ENCODE measurements around the gene CARD10.

CARD10 gene

DNA sequence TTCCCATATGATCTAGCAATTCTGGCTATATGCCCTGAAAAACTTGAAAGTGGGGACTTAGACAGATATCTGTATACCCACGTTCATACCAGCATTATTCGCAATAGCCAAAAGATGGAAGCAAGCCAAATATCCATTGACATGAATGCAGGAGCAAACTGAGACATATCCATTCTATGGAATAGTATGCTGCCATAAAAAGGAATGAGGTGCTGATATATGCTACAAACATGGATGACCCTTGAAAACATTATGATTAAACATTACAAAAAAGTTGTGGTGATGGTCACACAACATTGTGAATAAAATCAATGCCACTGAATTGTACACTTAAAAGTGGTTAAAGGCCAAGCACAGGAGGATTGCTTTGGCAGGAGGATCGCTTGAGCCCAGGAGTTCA, 58.5 kb downstream of the CARD10 start:
- DNase-seq = no peak

DNA sequence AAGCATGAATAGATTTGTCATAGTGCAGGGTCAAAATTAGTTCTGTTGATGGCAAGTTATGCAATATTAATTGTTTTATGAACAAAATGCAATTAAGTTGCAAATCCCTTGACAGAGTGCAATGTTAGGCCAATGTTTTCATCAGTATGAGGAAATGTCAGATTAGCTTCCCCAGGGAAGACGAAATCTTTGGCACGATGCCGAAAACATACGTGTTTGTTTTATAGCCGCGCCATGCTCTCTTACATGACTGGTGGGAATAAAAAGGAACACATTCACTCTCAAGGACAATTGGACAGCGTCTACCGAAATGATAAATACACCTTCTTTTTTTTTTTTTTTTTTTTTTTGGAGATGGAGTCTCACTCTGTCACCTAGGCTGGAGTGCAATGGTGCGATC, 60.0 kb downstream of the CARD10 start:
- no peak for DNase-seq

DNA sequence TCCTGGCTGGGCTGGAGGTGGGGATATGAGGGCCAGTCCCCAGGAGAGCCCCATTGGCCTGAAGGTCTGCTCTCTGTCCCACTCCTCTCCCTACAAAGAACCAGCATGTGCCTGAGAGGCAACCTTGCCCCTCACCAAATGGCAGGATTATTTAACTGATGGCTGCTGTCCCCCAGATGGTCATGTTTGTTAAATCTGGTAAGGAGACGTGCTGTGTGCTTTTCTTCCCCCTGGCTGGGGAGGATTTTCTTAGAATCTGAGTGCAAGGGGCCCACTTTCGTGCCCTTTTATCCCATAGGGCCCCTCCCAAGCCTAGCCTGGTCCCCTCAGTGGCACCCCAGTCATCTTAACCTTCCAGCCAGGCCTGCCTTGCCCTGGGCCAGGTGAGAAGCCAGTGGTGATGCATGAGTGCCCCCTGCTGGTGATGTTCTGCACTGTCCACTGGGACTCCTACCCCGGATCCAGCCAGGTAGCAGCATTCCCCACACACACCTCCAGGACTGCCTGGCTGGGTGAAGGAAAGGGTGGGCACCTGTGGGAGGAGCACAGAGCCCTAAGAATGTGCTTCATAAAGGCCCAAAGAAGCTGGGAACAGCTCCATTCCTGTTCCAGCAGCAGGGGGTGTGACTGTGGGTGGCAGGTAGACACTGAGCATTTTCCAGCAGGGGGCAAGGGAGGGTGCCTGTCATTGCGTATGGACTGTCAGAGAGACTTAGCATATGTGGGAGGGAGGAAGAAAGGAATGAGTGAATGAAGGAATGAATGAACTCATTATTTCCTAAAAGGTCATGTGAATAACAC, 61.9 kb downstream of the CARD10 start:
- DNase-seq = peak; percentile 81

DNA sequence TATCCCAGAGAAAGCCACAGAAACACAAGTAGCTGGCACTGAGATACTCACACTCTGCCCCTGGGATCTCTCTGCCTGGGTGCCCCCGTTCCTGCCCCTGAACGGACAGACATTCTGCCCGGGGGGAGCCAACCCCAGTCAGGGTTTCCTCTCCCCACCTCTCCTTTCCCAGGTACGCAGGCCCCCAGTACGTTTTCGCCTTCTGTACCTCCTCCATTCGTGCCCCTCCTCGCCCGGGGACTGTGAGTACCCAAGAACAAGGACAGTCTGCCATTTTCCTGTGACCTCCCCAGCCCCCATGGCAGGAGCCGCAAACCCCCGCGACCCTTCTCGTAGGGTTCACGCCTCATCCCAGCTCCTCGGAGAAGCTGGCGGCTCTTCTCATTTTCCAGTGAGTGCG, 62.9 kb downstream of the CARD10 start:
- DNase-seq = no peak

DNA sequence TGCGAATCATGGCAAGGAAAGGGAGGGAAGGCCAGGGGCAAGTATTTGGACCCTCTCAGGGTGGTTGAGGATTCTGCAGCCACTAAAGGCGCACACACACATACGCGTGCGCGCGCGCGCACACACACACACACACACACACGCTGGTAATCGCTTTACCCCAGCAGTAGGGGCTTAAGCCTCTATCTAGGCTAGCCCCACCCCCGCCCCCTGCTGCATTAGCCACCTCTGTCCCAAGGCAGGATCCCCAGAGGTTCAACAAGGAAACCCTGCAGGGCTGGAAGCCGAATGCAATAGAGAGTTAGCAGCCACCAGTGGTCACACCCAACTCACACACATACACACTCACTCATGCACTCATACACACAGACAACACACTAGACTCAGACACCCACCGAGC, 63.3 kb downstream of the CARD10 start:
- no peak for DNase-seq

DNA sequence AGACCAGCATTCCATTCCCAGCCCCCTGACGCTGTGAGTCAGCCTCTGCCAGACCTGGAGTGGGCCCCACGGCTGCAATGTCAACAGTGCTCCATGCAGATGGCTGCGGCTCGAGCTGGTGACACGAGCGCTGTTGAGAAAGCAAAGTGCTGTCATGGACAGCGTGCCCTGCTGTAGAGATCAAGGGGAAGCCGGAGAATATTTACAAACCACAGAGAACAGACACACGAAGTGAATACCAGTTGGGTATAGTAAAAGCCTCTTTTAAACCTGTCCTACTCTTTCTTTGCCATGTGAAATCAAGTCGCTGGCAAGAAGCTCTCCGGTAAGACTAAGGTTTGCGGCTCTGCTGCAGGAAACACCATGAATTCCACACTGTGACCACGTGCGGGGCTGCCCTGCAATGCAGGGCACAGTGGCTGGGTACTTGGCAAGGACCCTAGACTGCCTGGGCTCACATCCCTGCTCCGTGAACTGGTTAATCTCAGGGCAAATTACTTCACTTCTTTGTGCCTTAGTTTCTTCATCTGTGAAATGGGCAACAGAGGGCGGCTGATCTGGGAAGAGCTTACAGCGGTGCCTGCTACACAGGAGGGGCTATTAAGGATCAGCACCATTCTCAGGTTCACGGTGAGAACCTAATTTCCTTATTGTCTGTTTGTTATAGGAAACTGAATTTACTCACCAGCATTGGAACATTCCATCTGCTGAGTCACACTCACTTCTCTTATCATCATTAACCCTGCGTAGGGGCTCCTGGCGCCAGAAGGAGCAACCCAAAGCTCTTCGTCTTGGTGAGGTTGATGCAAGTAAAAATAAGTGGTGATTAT, 64.1 kb downstream of the CARD10 start:
- DNase-seq = no peak

DNA sequence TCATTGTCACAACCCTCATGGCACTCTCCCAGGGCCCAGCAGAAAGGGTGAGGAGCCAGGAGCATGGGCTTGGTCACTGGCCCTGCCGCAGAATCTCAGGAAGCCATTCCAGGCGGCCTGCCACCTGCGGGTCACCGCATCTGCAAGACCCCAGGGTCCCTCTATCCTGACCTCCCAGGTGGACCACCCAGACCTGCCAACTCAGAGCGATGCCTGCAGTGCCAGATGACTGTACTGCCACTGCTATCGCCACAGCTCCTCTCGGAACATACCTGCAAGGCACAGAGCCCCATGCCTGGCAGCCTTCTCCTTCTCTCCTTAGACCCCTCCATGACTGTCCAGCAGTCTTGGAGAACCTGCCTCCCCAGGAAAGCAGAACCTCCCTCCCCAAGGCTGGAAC, 65.5 kb downstream of the CARD10 start:
- DNase-seq = no peak

DNA sequence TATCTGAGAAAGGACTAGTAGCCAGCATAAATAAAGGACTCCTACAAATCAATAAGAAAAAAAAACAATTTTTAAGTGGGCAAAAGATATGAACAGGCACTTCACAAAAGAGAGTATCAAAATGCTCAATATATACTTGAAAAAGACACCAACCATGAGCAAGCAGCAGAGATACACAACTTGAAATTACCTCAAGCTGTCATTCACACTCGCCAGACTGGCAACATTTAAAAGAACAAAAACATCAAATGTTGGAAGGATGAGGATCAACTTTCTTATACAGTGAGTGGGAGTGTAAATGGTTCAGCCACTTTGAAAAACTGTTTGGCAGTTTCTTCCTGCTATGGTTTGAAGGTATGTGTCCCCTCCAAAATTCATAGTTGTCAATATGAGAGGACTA, 68.0 kb downstream of the CARD10 start:
- DNase-seq = no peak

DNA sequence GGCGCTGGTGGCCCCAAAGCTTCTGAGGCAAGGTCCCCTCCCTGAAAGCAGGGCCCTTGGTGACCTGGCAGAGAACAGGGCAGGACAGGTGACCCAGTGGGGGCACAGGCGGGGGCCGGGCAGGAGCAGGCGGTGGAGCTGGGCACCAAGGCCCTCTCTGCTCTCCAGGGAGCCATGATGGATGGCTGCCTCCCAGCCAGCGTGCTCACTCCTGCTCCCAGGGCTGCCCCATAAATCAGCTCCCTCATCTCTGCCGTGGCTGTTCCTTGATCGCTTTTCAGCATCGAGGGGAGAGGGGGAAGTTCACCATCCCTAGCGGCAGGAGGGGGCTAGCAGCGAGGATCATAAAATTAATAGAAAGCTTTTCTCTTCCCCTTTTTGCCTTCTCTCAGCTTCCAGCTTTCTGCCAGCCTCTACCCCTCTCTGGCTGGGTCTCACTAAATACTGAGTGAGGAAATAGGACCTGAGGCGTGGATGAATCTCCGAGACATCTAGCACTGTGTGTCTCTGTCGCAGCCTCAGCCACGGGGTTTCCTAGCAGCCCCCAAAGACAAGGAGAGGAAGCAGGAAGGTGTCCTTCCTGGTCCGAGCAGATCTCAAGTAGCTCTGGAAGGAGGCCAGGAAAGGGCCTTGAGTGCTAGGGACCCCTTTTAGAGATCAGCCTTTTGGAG, 69.7 kb downstream of the CARD10 start:
- DNase-seq = no peak

DNA sequence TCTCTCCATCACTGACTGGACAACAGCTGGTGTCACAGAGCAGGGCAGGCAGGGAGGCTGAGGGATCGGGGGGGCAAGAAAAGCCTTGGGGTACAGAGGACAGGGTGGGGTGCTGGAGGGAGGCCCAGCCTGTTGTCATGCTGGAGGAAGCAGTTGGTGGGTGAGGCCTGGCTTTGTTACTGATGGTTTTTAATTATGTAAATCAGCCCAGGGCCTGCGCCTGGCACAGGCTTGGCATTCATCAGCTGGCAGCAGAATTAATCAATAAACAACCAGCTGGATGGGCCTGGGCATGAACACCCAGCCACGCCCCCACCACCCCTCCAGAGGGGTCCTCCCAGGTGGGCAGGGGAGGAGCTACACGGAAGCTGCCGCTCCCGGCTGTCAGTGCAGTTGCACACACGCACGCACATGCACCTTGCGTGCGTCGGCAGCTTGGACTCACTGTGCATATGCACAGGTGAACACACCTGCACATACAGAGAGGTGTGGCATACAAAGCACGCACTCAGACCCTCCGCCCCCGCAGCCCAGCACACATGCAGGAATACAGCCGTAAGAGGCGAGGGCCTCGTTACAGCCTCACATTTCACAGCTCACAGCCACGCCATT, 70.6 kb downstream of the CARD10 start:
- DNase-seq = no peak

DNA sequence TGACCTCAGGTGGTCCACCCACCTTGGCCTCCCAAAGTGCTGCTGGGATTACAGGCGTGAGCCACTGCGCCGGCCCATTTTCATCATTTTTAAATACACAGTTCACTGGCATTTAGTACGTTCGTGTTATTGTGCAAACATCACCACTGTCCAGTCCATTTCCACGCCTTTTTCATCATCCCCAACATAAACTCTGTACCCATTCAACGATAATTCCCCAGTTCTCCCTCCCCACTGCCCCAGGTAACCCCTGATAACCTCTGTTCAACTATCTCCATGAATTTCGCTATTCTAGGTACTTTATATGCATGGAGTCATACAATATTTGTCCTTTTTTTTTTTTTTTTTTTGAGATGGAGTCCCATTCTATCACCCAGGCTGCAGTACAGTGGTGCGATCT, 73.7 kb downstream of the CARD10 start:
- no peak for DNase-seq

DNA sequence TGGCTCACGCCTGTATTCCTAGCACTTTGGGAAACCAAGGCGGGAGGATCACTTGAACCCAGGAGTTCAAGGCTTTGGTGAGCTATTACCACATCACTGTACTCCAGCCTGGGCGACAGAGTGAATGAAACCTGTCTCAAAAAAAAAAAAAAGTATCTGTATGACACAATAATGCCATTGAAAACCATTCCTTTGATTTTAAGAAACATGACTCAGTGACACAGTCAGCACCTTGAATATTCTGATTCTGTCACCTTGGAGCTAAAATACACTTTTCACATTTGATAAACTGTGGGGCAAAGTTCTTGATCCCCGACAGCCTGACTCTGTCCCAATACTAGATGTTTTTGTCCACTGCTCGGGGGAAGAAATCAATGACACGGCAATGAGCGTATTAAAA, 75.2 kb downstream of the CARD10 start:
- no peak for DNase-seq

DNA sequence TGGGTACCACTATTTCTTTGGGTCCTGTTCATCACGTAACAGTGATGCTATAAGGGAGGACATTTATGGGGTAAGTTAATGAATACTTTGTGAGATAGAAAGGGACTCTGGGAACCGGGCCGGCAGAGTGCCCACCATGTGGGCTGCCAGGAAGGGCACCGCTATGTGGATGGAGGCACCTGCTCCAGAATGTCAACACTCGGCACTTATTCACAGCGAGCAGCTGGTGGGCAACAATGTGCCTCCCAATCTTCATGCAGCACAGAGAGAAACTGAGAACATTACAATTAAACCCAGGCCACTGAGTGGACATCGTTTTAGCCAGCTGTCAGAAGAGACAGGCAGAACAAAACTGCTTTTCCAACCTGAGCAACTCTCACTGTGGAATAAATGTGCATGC, 76.1 kb downstream of the CARD10 start:
- DNase-seq = no peak

DNA sequence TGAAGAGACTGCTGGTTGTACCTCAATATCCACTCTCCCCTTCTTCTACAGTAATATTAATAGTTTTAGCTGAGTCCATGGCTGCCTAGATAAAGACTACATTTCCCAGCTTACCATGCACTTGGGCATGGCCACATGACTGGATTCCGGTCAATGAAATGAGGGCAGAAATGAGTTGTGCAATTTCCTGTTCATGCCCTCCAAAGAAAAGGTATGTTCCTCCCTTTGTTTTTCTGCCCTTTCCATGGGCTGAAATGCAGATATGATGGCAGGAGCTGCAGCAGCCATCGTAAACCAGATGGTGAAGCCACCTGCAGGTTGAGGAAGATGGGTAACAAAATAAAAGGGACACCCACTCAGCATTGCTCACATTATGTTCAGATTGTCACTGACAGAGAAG, 76.7 kb downstream of the CARD10 start:
- DNase-seq = no peak

DNA sequence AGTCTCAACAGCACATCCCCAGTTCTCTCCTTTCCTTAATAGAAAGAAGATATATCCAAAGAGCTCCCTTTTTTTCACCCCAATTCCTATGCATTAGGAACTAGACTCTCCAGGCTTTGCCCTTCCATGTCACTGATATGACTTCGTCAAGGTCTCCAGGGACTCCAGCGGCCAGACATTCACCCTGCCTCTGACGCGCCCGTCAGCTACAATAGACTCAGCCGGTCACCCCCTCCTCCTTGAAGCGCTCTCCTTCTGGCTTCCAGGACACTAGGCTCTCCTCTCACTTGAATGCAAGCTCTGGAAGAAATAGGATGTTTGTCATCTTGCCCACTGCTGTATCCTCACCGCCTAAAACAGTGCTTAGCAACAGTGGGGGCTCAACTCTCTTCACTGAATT, 77.1 kb downstream of the CARD10 start:
- DNase-seq = no peak

DNA sequence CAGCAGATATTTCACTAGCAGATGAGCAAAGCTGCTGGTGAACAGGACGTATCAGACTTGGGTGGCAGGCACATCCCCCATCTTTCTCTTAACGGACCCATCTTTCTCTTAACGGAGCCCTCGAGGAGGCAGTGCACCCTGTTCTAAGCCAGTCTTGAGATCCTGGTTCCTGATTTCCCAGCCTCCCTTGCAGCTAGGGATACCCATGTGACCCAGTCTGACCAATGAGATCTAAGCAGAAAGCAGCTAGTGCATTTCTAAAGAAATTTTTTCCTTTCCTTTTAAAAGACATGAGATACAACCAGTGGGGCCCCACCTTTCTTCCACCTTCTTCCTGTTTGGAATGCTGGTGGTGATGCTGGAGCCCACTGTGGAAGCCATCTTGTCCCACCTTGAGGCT, 78.3 kb downstream of the CARD10 start:
- no peak for DNase-seq

Measured in CD4-positive, alpha-beta T cell treated with Interleukin-21 for 1 hour (primary cell).